ENCODE measurements around the gene LGALS13.
"Not testable (repeated sequence)": the region's sequence is repeated elsewhere in the genome, so short reads cannot be mapped to it uniquely, and the experiment has no call there.

The LGALS13 gene

GRCh38 chr19:39617745-39618144 lies 15.4 kb downstream of the LGALS13 start:
- no peak for DNase-seq (ENCODE audit: low read depth)

GRCh38 chr19:39623946-39624345 lies 21.6 kb downstream of the LGALS13 start:
- DNase-seq (ENCODE audit: low read depth), result no peak

GRCh38 chr19:39627631-39628030 lies 25.3 kb downstream of the LGALS13 start:
- DNase-seq (ENCODE audit: low read depth), result not testable (repeated sequence)

DNA sequence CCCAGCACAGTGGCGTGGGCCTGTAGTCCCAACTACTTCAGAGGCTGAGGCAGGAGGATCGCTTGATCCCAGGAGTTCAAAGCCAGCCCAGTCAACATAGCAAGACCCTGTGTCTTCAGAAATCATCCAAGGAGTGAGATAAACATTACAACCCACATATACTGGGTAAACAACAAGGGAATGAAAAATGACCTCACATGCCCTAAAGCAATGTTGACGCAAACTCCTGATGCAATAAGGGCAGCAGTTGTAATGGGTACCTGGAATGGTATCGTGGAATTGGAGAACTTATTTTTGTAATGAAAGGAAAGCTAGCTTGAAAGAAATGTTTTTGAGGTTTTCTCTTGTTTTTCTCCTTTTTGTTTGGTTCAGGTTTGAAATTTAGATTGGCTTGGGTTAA lies 28.9 kb downstream of the LGALS13 start:
- no peak for DNase-seq (ENCODE audit: low read depth)

DNA sequence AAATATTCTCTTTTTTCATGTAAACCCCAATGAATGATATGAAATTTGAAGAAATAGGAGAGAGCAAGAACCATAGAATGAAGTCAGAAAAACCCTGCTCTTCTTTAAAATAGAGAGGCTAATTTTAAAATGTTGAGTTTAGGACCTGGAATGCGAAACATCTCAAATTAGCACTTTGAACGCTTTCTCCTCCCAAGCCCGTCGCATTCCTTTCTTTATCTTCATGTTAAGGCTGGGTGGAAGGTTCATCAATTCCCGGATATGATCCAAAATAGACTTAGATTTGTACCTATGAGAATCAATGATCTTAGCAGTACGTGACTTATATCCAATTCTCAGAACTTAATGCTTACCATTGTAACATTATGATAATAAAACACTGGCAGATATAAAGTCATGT lies 29.3 kb downstream of the LGALS13 start:
- DNase-seq (ENCODE audit: low read depth), result no peak

DNA sequence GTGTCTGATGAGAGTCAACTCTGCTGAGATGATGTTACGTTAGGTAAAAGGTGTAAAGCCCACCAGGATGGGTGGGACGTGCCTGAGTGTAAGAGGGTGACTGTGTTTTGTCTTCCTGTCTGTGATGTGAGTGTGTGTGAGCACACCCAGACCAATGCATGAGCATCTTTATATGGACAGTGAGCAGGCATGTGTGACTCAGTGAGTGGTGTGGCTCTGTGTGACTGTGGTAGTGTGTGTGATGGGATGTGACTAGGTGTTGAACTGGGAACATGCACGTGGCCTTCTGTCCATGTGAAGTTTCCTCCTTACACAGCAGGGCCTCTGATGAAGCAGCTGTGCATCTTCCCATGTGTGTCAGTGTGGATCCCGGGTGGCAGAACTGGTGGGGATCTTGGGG lies 35.6 kb downstream of the LGALS13 start:
- no peak for DNase-seq (ENCODE audit: low read depth)

DNA sequence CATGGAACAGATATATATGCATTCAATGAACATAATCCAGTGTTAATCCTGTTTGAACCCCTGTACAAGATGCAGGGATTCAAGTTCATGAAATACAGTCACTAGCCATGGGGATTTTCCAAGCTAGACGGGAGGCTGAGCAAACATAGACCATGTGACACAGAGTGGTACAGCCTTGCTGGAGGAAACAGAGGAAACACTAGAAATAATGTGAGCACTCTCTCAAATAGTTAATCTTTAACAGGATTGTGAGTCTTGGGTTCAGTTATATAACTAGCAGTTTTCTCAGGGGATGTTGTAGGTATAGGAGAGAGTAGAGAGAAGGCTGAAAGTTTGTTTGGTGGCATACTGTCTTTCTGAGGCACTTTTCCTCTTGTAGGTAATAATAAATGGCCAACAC lies 39.4 kb downstream of the LGALS13 start:
- DNase-seq (ENCODE audit: low read depth), result no peak

GRCh38 chr19:39643591-39643990 lies 41.3 kb downstream of the LGALS13 start:
- no peak for DNase-seq (ENCODE audit: low read depth)

- no peak for DNase-seq (ENCODE audit: low read depth)
Observed at GRCh38 chr19:39645800-39646411, 43.6 kb downstream of the LGALS13 start.

GRCh38 chr19:39647918-39648317 lies 45.6 kb downstream of the LGALS13 start:
- DNase-seq (ENCODE audit: low read depth), result no peak

GRCh38 chr19:39655613-39656012 lies 53.3 kb downstream of the LGALS13 start, which contains the start of gene LGALS16:
TSS of gene LGALS16 (plus strand) at chr19:39655913. CDS start at chr19:39655962, 49 bp downstream.
- DNase-seq (ENCODE audit: low read depth), result no peak

All from HS-5 (cell line).